DND-41 (cell line): ENCODE results near the gene ELOVL5.

Experiments used
- CTCF ChIP-seq: IDR thresholded peaks from 2 replicates; pipeline ENCODE4 v1.5.1; 2012; ENCODE audit warnings: borderline replicate concordance, low read length, moderate library complexity, mild to moderate bottlenecking; ENCODE audit not compliant: poor library complexity, severe bottlenecking; ENCODE audit errors: extremely low read depth
- EZH2 ChIP-seq: IDR thresholded peaks from 3 replicates; pipeline ENCODE4 v1.6.1; 2012; ENCODE audit warnings: borderline replicate concordance, low read depth, mild to moderate bottlenecking, moderate library complexity, low read length, inconsistent platforms; ENCODE audit not compliant: severe bottlenecking

- TF ChIP-seq CTCF, result no peak
- no peak for TF ChIP-seq EZH2
Measured at GRCh38 chr6:53378208-53378607, 29.5 kb upstream of the ELOVL5 start.
